Kidney (tissue), 14 donors: ENCODE data around the gene APBA1. TPM values are rescaled to one million over a fixed set of nuclear protein-coding genes. Genes with fewer than 3 reads are reported as not detected.

Source experiments
- DNase-seq, 5 donors: peaks; one replicate each; pipeline ENCODE4 v3.0.0-alpha.2; 2013 to 2020
- FAIRE-seq: peaks from 2 replicates; lab custom pipeline; 2012; peaks lifted over from hg19 to GRCh38; lab: Jason Lieb, UNC
- H3K27ac ChIP-seq, 2 donors: one replicate each; pipeline ENCODE4 v1.7.0; 2013; ENCODE audit warnings: low read depth in 2 of 2, low read length in 2 of 2, inconsistent platforms in 1 of 2
- H3K27me3 ChIP-seq: one replicate; pipeline ENCODE4 v1.7.1; 2013; ENCODE audit warnings: low read length, inconsistent platforms; ENCODE audit not compliant: control insufficient read depth, insufficient read depth
- H3K36me3 ChIP-seq, 3 donors: one replicate each; pipeline versions ENCODE4 v1.7.0 to v1.7.1; 2013; ENCODE audit warnings: low read length in 3 of 3, control low read depth in 1 of 3, inconsistent platforms in 1 of 3; ENCODE audit not compliant: insufficient read depth in 3 of 3, control insufficient read depth in 2 of 3
- H3K4me1 ChIP-seq, 3 donors: one replicate each; pipeline versions ENCODE4 v1.7.0 to v1.7.1; 2013; ENCODE audit warnings: low read length in 3 of 3, inconsistent platforms in 1 of 3, low read depth in 1 of 3; ENCODE audit not compliant: control insufficient read depth in 2 of 3, insufficient read depth in 2 of 3
- H3K4me3 ChIP-seq, 3 donors: one replicate each; pipeline versions ENCODE4 v1.7.0 to v1.8.1; 2013; ENCODE audit warnings: low read length in 3 of 3, control low read depth in 1 of 3, inconsistent platforms in 1 of 3
- H3K9ac ChIP-seq, 3 donors: one replicate each; pipeline versions ENCODE4 v1.7.0 to v1.7.1; 2013; ENCODE audit warnings: low read length in 3 of 3, control low read depth in 1 of 3, inconsistent platforms in 1 of 3
- H3K9me3 ChIP-seq, 3 donors: one replicate each; pipeline versions ENCODE4 v1.7.0 to v1.7.1; 2013; ENCODE audit warnings: low read length in 3 of 3, control low read depth in 1 of 3, inconsistent platforms in 1 of 3; ENCODE audit not compliant: control insufficient read depth in 2 of 3, insufficient read depth in 1 of 3
- intact Hi-C: fragments of 100-400 bp; cut with DNase I; formaldehyde crosslinking; loops from one replicate; pipeline ENCODE4 v1.11.1; 2022
- polyA plus RNA-seq: library from polyadenylated mRNA; stranded (reverse); fragments of 350-450 nt; fragmentation: Illumina TruSeq; extraction: RNeasy Lipid Tissue Mini Kit (QIAGEN cat#74804); gene quantifications from one replicate; pipeline ENCODE4 v1.2.3, GENCODE V29; 2014; ENCODE audit warnings: low read depth, low replicate concordance; ENCODE audit not compliant: insufficient read depth
- total RNA-seq: library from RNA; stranded (reverse); fragmentation: NEBNext Ultra II Directional; extraction: Animal tissue kit (Norgen Biotek cat#: 25700); gene quantifications from one replicate; pipeline ENCODE4 v1.2.1, GENCODE V29; 2021
- TF ChIP-seq, protein P1 (sequence below): IDR thresholded peaks from 3 replicates; pipeline ENCODE4 v1.5.1; 2012; ENCODE audit warnings: mild to moderate bottlenecking, moderate library complexity, borderline replicate concordance; ENCODE audit not compliant: insufficient read depth; ENCODE audit errors: extremely low read depth
- donor health status: control.
- donor health status: control.
- donor health status: control.
- donor health status: control.
- donor health status: control.
- donor health status: DM: yes; HTN: yes; CAD: no.
- donor health status: Normal renal cell carcinoma (clear cell type).

Gene APBA1
- total and polyA plus RNA-seq, 2 donors from 2014 or later, result 1.3 to 5.1 TPM

DNA sequence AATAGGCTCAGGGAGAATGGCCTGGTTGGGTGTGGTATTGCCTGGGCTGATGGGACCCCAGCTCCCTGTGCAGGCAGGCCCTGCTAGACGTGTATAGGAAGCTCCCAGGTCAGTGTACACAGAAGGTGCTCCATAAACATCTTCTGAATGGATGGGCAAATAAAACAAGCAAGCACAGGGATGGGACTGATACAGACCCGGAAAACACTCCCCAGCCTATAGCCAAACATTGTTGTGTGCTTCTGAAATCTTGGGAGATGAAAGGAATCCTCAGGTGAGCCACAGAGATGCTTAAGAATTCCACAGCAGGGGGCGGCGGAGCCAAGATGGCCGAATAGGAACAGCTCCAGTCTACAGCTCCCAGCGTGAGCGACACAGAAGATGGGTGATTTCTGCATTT is 195.4 kb downstream of the APBA1 start:
- no peaks in the 10 kb centered on the region for H3K36me3 ChIP-seq
- no peaks in the 10 kb centered on the region for H3K9me3 ChIP-seq
- no peak overlapping the region for H3K9ac ChIP-seq
- no peak for DNase-seq
- FAIRE-seq, result no peak
- TF ChIP-seq, protein P1, sequence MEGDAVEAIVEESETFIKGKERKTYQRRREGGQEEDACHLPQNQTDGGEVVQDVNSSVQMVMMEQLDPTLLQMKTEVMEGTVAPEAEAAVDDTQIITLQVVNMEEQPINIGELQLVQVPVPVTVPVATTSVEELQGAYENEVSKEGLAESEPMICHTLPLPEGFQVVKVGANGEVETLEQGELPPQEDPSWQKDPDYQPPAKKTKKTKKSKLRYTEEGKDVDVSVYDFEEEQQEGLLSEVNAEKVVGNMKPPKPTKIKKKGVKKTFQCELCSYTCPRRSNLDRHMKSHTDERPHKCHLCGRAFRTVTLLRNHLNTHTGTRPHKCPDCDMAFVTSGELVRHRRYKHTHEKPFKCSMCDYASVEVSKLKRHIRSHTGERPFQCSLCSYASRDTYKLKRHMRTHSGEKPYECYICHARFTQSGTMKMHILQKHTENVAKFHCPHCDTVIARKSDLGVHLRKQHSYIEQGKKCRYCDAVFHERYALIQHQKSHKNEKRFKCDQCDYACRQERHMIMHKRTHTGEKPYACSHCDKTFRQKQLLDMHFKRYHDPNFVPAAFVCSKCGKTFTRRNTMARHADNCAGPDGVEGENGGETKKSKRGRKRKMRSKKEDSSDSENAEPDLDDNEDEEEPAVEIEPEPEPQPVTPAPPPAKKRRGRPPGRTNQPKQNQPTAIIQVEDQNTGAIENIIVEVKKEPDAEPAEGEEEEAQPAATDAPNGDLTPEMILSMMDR, result no peak
- H3K4me1 ChIP-seq, result no peaks in the 10 kb centered on the region
- H3K4me3 ChIP-seq, result no peak overlapping the region
- no peak overlapping the region for H3K27ac ChIP-seq
- intact Hi-C loops, result no loop called here
- no peaks in the 10 kb centered on the region for H3K27me3 ChIP-seq

DNA sequence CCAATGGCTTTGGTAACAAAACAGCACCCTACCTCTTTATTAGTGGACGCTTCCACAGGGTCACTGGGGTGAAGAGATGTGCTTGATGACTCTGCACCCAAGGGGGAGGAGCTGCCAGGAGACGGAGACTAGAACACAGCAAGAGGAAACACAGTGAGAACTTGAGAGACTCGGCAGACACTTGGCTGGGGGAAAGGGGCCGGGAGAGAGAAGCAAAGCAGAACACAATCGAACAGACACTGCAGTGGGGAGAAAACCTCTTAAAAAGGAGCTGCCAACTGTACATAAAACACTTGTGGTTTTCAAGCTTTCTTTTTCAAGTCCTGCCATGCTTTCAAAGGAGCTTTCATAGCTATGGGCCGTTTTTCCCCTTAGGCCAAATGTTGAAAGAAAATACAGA is 196.2 kb downstream of the APBA1 start:
- Histone ChIP-seq H3K4me1 (peaks cover 0 to 7% (median 0%) of the 10 kb centered on the region in 3 donors), H3K9me3 (no peaks in the 10 kb centered on the region), H3K27ac (no peak overlapping the region), H3K27me3 (no peaks in the 10 kb centered on the region), H3K36me3 (no peaks in the 10 kb centered on the region), H3K4me3 (no peak overlapping the region), H3K9ac (no peak overlapping the region)
- TF ChIP-seq, protein P1, result no peak
- intact Hi-C loops, result no loop called here
- DNase-seq, result no peak
- FAIRE-seq, result no peak

DNA sequence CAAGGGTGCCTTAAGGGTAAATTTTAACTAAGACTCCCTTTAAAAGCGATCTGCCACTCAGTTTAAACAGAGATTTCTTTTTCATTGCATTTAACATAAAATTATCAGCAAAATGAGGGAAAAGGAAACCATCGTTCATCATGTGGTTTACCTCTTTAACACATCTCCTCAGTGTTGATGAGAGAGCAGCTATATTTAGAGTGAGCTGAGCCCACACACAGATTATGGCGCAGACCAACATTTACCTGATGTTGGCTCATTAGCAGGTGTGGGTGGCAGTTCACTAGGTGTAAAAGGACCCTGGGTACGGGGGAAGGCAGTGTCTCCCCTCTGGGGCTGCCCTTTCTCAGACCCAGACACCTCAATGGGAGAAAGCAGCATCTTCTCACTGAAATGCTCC is 197.3 kb downstream of the APBA1 start:
- H3K4me1 ChIP-seq, result peaks cover 0 to 13% (median 4%) of the 10 kb centered on the region in 3 donors
- no peaks in the 10 kb centered on the region for H3K9me3 ChIP-seq
- no peaks in the 10 kb centered on the region for H3K27me3 ChIP-seq
- no peak overlapping the region for H3K27ac ChIP-seq
- DNase-seq (no peak), FAIRE-seq (no peak)
- H3K4me3 ChIP-seq, result no peak overlapping the region
- H3K36me3 ChIP-seq, result no peaks in the 10 kb centered on the region
- TF ChIP-seq, protein P1, result no peak
- intact Hi-C loops, result no loop called here
- H3K9ac ChIP-seq, result no peak overlapping the region

DNA sequence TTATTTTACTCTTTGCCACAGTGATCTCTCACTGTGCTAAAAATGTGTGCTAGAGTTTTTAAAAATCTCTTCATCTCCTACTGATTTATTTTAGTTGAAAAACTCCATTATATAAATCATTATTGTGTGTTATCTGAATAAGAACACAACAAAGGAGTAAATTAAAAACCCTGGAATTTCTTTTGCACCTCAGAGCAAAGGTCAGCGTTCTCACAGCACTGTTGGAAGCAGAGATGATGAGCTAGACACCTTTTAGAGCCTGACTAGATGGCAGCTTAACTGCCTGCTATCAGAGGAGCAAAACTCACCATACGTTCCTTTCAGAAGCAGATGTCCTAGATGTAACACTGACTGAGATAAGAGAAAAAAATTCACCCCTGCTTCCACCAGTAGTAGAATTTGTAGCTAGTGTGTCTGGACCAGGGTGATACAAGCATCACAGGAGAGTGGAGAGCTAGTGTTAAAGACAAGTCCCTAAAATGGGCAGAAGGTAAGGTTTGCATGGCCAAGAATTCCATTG is 200.0 kb downstream of the APBA1 start:
- DNase-seq (no peak), FAIRE-seq (no peak)
- TF ChIP-seq, protein P1, result no peak
- H3K9ac ChIP-seq, result no peak overlapping the region
- intact Hi-C loops, result no loop called here
- H3K36me3 ChIP-seq, result no peaks in the 10 kb centered on the region
- peak overlapping the region in 1 of 2 donors; percentile 26 for H3K27ac ChIP-seq
- H3K27me3 ChIP-seq, result no peaks in the 10 kb centered on the region
- H3K4me1 ChIP-seq, result peaks cover 0 to 13% (median 4%) of the 10 kb centered on the region in 3 donors
- no peak overlapping the region for H3K4me3 ChIP-seq
- H3K9me3 ChIP-seq, result no peaks in the 10 kb centered on the region
